Astrocyte (in vitro differentiated cells and primary cell): ENCODE data around the gene SLCO4A1. TPM values are rescaled to one million over a fixed set of nuclear protein-coding genes. Genes with fewer than 3 reads are reported as not detected.

ENCODE experiments used
- DNase-seq: peaks from one replicate; pipeline ENCODE4 v3.0.0-alpha.2; 2010; ENCODE audit warnings: low read depth
- FAIRE-seq: peaks from 2 replicates; lab custom pipeline; 2011; peaks lifted over from hg19 to GRCh38; lab: Jason Lieb, UNC
- H2AFZ ChIP-seq: 2 replicates; pipeline ENCODE4 v1.6.0; 2012; ENCODE audit warnings: low read depth, low read length, inconsistent platforms
- H3K27ac ChIP-seq: 2 replicates; pipeline ENCODE4 v1.5.1; 2011; ENCODE audit warnings: low read depth, low read length, inconsistent platforms
- H3K27me3 ChIP-seq: 2 replicates; pipeline ENCODE4 v1.6.0; 2011; ENCODE audit warnings: low read length, inconsistent platforms; ENCODE audit not compliant: insufficient read depth
- H3K36me3 ChIP-seq: 2 replicates; pipeline ENCODE4 v1.5.1; 2011; ENCODE audit warnings: low read length, inconsistent platforms; ENCODE audit not compliant: insufficient read depth
- H3K4me1 ChIP-seq: 2 replicates; pipeline ENCODE4 v1.5.1; 2011; ENCODE audit warnings: low read length, inconsistent platforms; ENCODE audit not compliant: insufficient read depth
- H3K4me2 ChIP-seq: 2 replicates; pipeline ENCODE4 v1.6.0; 2012; ENCODE audit warnings: low read length, inconsistent platforms
- H3K4me3 ChIP-seq: 2 replicates; pipeline ENCODE4 v1.5.1; 2011; ENCODE audit warnings: low read depth, mild to moderate bottlenecking, low read length, inconsistent platforms; ENCODE audit not compliant: insufficient read depth
- H3K79me2 ChIP-seq: 2 replicates; pipeline ENCODE4 v1.6.0; 2012; ENCODE audit warnings: mild to moderate bottlenecking, low read length, inconsistent platforms; ENCODE audit not compliant: insufficient read depth
- H3K9ac ChIP-seq: 2 replicates; pipeline ENCODE4 v1.6.0; 2012; ENCODE audit warnings: mild to moderate bottlenecking, low read length, inconsistent platforms
- H3K9me3 ChIP-seq: 2 replicates; pipeline ENCODE4 v1.5.1; 2012; ENCODE audit warnings: low read depth, mild to moderate bottlenecking, low read length, inconsistent platforms; ENCODE audit not compliant: insufficient read depth
- H4K20me1 ChIP-seq: 2 replicates; pipeline ENCODE4 v1.6.0; 2012; ENCODE audit warnings: low read length, inconsistent platforms; ENCODE audit not compliant: insufficient read depth
- H3K27ac Mint-ChIP-seq: one replicate; pipeline ENCODE4 v1.8.0; 2021; ENCODE audit warnings: mild to moderate bottlenecking, mixed read lengths; ENCODE audit not compliant: unreplicated experiment
- H3K27me3 Mint-ChIP-seq: one replicate; pipeline ENCODE4 v1.8.0; 2021; ENCODE audit warnings: low read depth, mixed read lengths; ENCODE audit not compliant: unreplicated experiment
- H3K36me3 Mint-ChIP-seq: one replicate; pipeline ENCODE4 v1.8.0; 2021; ENCODE audit warnings: low read depth, mixed read lengths; ENCODE audit not compliant: unreplicated experiment
- H3K4me1 Mint-ChIP-seq: one replicate; pipeline ENCODE4 v1.8.0; 2021; ENCODE audit warnings: low read depth, mixed read lengths; ENCODE audit not compliant: unreplicated experiment
- H3K4me3 Mint-ChIP-seq: one replicate; pipeline ENCODE4 v1.8.0; 2021; ENCODE audit warnings: mild to moderate bottlenecking, moderate library complexity, mixed read lengths; ENCODE audit not compliant: unreplicated experiment
- H3K9me3 Mint-ChIP-seq: one replicate; pipeline ENCODE4 v1.8.0; 2021; ENCODE audit warnings: mild to moderate bottlenecking, mixed read lengths; ENCODE audit not compliant: unreplicated experiment
- CTCF ChIP-seq: IDR thresholded peaks from 2 replicates; pipeline ENCODE4 v1.5.1; 2011; ENCODE audit warnings: low read depth, mild to moderate bottlenecking, inconsistent platforms, low read length, moderate library complexity; ENCODE audit not compliant: insufficient read depth
- EZH2 ChIP-seq: IDR thresholded peaks from 2 replicates; pipeline ENCODE4 v1.6.1; 2012; ENCODE audit warnings: mild to moderate bottlenecking, low read length, inconsistent platforms; ENCODE audit not compliant: insufficient read depth
- total RNA-seq: library from RNA; stranded (reverse); gene quantifications from 2 replicates; pipeline ENCODE4 v1.2.1, GENCODE V29; 2021

Gene SLCO4A1
- total RNA-seq, 1 donor from 2014 or later = 0.43 TPM

GRCh38 chr20:62603021-62603906, 39.0 kb upstream of the SLCO4A1 start:
- H3K36me3 Mint-ChIP-seq = no peaks in the 10 kb centered on the region
- H3K27me3 Mint-ChIP-seq = peaks cover 61% of the 10 kb centered on the region
- Histone ChIP-seq H3K27ac (no peak overlapping the region), H3K4me3 (peak overlapping the region; percentile 40), H3K36me3 (no peaks in the 10 kb centered on the region), H3K79me2 (no peaks in the 10 kb centered on the region), H3K27me3 (peaks cover 9% of the 10 kb centered on the region), H3K9me3 (no peaks in the 10 kb centered on the region), H2AFZ (no peak overlapping the region), H4K20me1 (no peaks in the 10 kb centered on the region), H3K9ac (no peak overlapping the region), H3K4me1 (peaks cover 15% of the 10 kb centered on the region), H3K4me2 (peak overlapping the region; percentile 73)
- TF ChIP-seq CTCF = no peak
- TF ChIP-seq EZH2 = no peak
- peak; percentile 74 for DNase-seq
- FAIRE-seq = no peak
- H3K4me1 Mint-ChIP-seq = no peaks in the 10 kb centered on the region
- no peaks in the 10 kb centered on the region for H3K9me3 Mint-ChIP-seq
- H3K4me3 Mint-ChIP-seq = no peak overlapping the region
- no peak overlapping the region for H3K27ac Mint-ChIP-seq

GRCh38 chr20:62603907-62604785, 38.2 kb upstream of the SLCO4A1 start:
- Histone ChIP-seq H3K4me1 (peaks cover 15% of the 10 kb centered on the region), H3K9ac (no peak overlapping the region), H3K4me3 (no peak overlapping the region), H3K36me3 (no peaks in the 10 kb centered on the region), H3K79me2 (no peaks in the 10 kb centered on the region), H4K20me1 (no peaks in the 10 kb centered on the region), H3K27me3 (peaks cover 7% of the 10 kb centered on the region), H3K4me2 (no peak overlapping the region), H3K27ac (no peak overlapping the region), H2AFZ (peak overlapping the region; percentile 23), H3K9me3 (no peaks in the 10 kb centered on the region)
- no peaks in the 10 kb centered on the region for H3K36me3 Mint-ChIP-seq
- TF ChIP-seq EZH2 (no peak), CTCF (no peak)
- H3K4me3 Mint-ChIP-seq = no peak overlapping the region
- no peaks in the 10 kb centered on the region for H3K4me1 Mint-ChIP-seq
- DNase-seq (no peak), FAIRE-seq (no peak)
- H3K27ac Mint-ChIP-seq = no peak overlapping the region
- H3K27me3 Mint-ChIP-seq = peaks cover 54% of the 10 kb centered on the region
- H3K9me3 Mint-ChIP-seq = no peaks in the 10 kb centered on the region
